ENCODE measurements around the gene EIF4G1.

GRCh38 chr3:184379358-184380184, 65.2 kb downstream of the EIF4G1 start, which contains the start of gene CHRD:
- TF ChIP-seq CTCF (conservative IDR thresholded peaks at IDR 0.05; ENCODE audit: low read depth, low read length): no peak
- no peak for TF ChIP-seq BHLHE40 (IDR thresholded peaks at IDR 0.05; ENCODE audit: low read depth, low read length)
- no peak for TF ChIP-seq ELK1 (IDR thresholded peaks at IDR 0.05; ENCODE audit: borderline replicate concordance, low read depth, low read length)
- TF ChIP-seq CEBPB (IDR thresholded peaks at IDR 0.05; ENCODE audit: low read depth, low read length): no peak
- TF ChIP-seq SMC3 (IDR thresholded peaks at IDR 0.05; ENCODE audit: low read depth, low read length): no peak
- no peak for TF ChIP-seq POLR2A (IDR thresholded peaks at IDR 0.05; ENCODE audit: low read depth, low read length)
- no peak for TF ChIP-seq MAFK (IDR thresholded peaks at IDR 0.05; ENCODE audit: low read depth, low read length)
- no peak for TF ChIP-seq MAZ (IDR thresholded peaks at IDR 0.05; ENCODE audit: borderline replicate concordance, low read depth, low read length)
- no peak for TF ChIP-seq RFX5 (IDR thresholded peaks at IDR 0.05; ENCODE audit: low read depth, low read length)
- no peak for TF ChIP-seq MXI1 (IDR thresholded peaks at IDR 0.05; ENCODE audit: borderline replicate concordance, low read depth, low read length)

All from IMR-90 (cell line).